ENCODE results near the gene NUP85.

Gene NUP85

GRCh38 chr17:75207760-75208159, 2.3 kb downstream of the NUP85 start (continued):
- TF ChIP-seq POU6F1 (CRISPR knock-in tag; IDR thresholded peaks at IDR 0.05; ENCODE audit: borderline replicate concordance, low read depth) (no peak), ARNTL (CRISPR knock-in tag; IDR thresholded peaks at IDR 0.05; ENCODE audit: borderline replicate concordance, low read depth) (no peak), CREB5 (CRISPR knock-in tag; IDR thresholded peaks at IDR 0.05; ENCODE audit: low read depth) (no peak), RARB (CRISPR knock-in tag; IDR thresholded peaks at IDR 0.05) (no peak), ZC3H10 (CRISPR knock-in tag; IDR thresholded peaks at IDR 0.05) (no peak)

- no peak for TF ChIP-seq GLIS3 (CRISPR knock-in tag; IDR thresholded peaks at IDR 0.05)
- no peak for TF ChIP-seq ZC3H10 (CRISPR knock-in tag; IDR thresholded peaks at IDR 0.05)
- no peak for TF ChIP-seq ZNF565 (CRISPR knock-in tag; conservative IDR thresholded peaks at IDR 0.05; ENCODE audit: low read depth)
- no peak for TF ChIP-seq TCF4 (CRISPR knock-in tag; IDR thresholded peaks at IDR 0.05; ENCODE audit: borderline replicate concordance)
- TF ChIP-seq PPARA (CRISPR knock-in tag; IDR thresholded peaks at IDR 0.05; ENCODE audit: borderline replicate concordance), result no peak
- no peak for TF ChIP-seq CREB5 (CRISPR knock-in tag; IDR thresholded peaks at IDR 0.05; ENCODE audit: low read depth)
- no peak for TF ChIP-seq TSHZ2 (CRISPR knock-in tag; IDR thresholded peaks at IDR 0.05)
- no peak for ATAC-seq
Observed at GRCh38 chr17:75208161-75208560, 2.7 kb downstream of the NUP85 start.

- no peak for TF ChIP-seq ZC3H10 (CRISPR knock-in tag; IDR thresholded peaks at IDR 0.05)
- no peak for TF ChIP-seq PPARA (CRISPR knock-in tag; IDR thresholded peaks at IDR 0.05; ENCODE audit: borderline replicate concordance)
- TF ChIP-seq BACH2 (CRISPR knock-in tag; IDR thresholded peaks at IDR 0.05; ENCODE audit: borderline replicate concordance), result no peak
- TF ChIP-seq ISL1 (CRISPR knock-in tag; IDR thresholded peaks at IDR 0.05), result no peak
- no peak for TF ChIP-seq CREB5 (CRISPR knock-in tag; IDR thresholded peaks at IDR 0.05; ENCODE audit: low read depth)
- no peak for TF ChIP-seq TSHZ2 (CRISPR knock-in tag; IDR thresholded peaks at IDR 0.05)
- TF ChIP-seq CSRNP3 (CRISPR knock-in tag; IDR thresholded peaks at IDR 0.05), result no peak
- TF ChIP-seq ARNTL (CRISPR knock-in tag; IDR thresholded peaks at IDR 0.05; ENCODE audit: borderline replicate concordance, low read depth), result no peak
- TF ChIP-seq TOX (CRISPR knock-in tag; IDR thresholded peaks at IDR 0.05; ENCODE audit: borderline replicate concordance), result no peak
- no peak for TF ChIP-seq CSDC2 (CRISPR knock-in tag; IDR thresholded peaks at IDR 0.05)
- no peak for TF ChIP-seq OSR1 (CRISPR knock-in tag; IDR thresholded peaks at IDR 0.05)
- TF ChIP-seq ZFP3 (CRISPR knock-in tag; IDR thresholded peaks at IDR 0.05), result no peak
- TF ChIP-seq POU6F1 (CRISPR knock-in tag; IDR thresholded peaks at IDR 0.05; ENCODE audit: borderline replicate concordance, low read depth), result no peak
- ATAC-seq, result no peak
Observed at GRCh38 chr17:75209061-75209460, 3.6 kb downstream of the NUP85 start.
